GM18507 (cell line): Measurements from ENCODE around the gene SND1.

Experiments
- DNase-seq: peaks from one replicate; pipeline ENCODE4 v3.0.0; 2011; ENCODE audit warnings: low read depth; ENCODE audit not compliant: insufficient read length; ENCODE audit errors: extremely low spot score
- FAIRE-seq: peaks from 2 replicates; lab custom pipeline; 2011; peaks lifted over from hg19 to GRCh38; lab: Jason Lieb, UNC

Gene SND1

GRCh38 chr7:127678337-127678736 lies 26.3 kb downstream of the SND1 start:
- DNase-seq = no peak
- FAIRE-seq = no peak

GRCh38 chr7:127678947-127679346 lies 27.0 kb downstream of the SND1 start:
- FAIRE-seq (peak; percentile 33), DNase-seq (no peak)

- DNase-seq (no peak), FAIRE-seq (no peak)
These were observed 29.0 kb downstream of the SND1 start for GRCh38 chr7:127680983-127681382.

- no peak for FAIRE-seq
- DNase-seq = no peak
These were observed 30.1 kb downstream of the SND1 start for GRCh38 chr7:127682140-127682539.

- no peak for DNase-seq
- peak; percentile 70 for FAIRE-seq
These were observed 32.0 kb downstream of the SND1 start for GRCh38 chr7:127683776-127684681.

- FAIRE-seq = no peak
These were observed 37.3 kb downstream of the SND1 start for GRCh38 chr7:127689194-127689772.

GRCh38 chr7:127690337-127690736 lies 38.3 kb downstream of the SND1 start:
- FAIRE-seq (no peak), DNase-seq (no peak)

More at GRCh38 chr7:127689194-127689772, 37.3 kb downstream of the SND1 start:
- no peak for DNase-seq

GRCh38 chr7:127690806-127691205 lies 38.8 kb downstream of the SND1 start:
- DNase-seq = no peak
- FAIRE-seq = no peak

GRCh38 chr7:127692200-127692599 lies 40.2 kb downstream of the SND1 start:
- DNase-seq (no peak), FAIRE-seq (peak; percentile 21)

- FAIRE-seq (no peak), DNase-seq (no peak)
These were observed 47.9 kb downstream of the SND1 start for GRCh38 chr7:127699853-127700252.

GRCh38 chr7:127702052-127702652 lies 50.2 kb downstream of the SND1 start:
- no peak for DNase-seq
- FAIRE-seq = no peak

GRCh38 chr7:127702938-127703337 lies 50.9 kb downstream of the SND1 start:
- DNase-seq (no peak), FAIRE-seq (no peak)

- no peak for DNase-seq
- no peak for FAIRE-seq
These were observed 52.2 kb downstream of the SND1 start for GRCh38 chr7:127704211-127704610.

- FAIRE-seq (no peak), DNase-seq (no peak)
These were observed 53.5 kb downstream of the SND1 start for GRCh38 chr7:127705461-127705959.

- DNase-seq (no peak), FAIRE-seq (no peak)
These were observed 54.8 kb downstream of the SND1 start for GRCh38 chr7:127706766-127707165.

GRCh38 chr7:127708201-127708600 lies 56.2 kb downstream of the SND1 start:
- FAIRE-seq = no peak
- DNase-seq = no peak

- no peak for DNase-seq
- FAIRE-seq = peak; percentile 88
These were observed 56.8 kb downstream of the SND1 start for GRCh38 chr7:127708788-127709187.

- DNase-seq (no peak), FAIRE-seq (no peak)
These were observed 58.6 kb downstream of the SND1 start for GRCh38 chr7:127710635-127711034.

- no peak for FAIRE-seq
- no peak for DNase-seq
These were observed 59.9 kb downstream of the SND1 start for GRCh38 chr7:127711872-127712271.

GRCh38 chr7:127713006-127713405 lies 61.0 kb downstream of the SND1 start:
- DNase-seq = no peak
- no peak for FAIRE-seq
